ENCODE data around the gene DPYSL5. TPM values are rescaled to one million over a fixed set of nuclear protein-coding genes. Genes with fewer than 3 reads are reported as not detected.
A peak's percentile ranks its signal among the peaks of the same experiment; 100 is the strongest.

The DPYSL5 gene
- total RNA-seq, 1 donor from 2014 or later: 313 TPM

- Mint-ChIP-seq H3K4me1 (ENCODE audit: low read depth, unreplicated experiment) (peaks cover 36% of the 10 kb centered on the region), H3K36me3 (ENCODE audit: unreplicated experiment) (peaks cover 7% of the 10 kb centered on the region), H3K27me3 (ENCODE audit: unreplicated experiment) (peaks cover 5% of the 10 kb centered on the region), H3K4me3 (ENCODE audit: unreplicated experiment) (peak within 1 kb of the TSS; percentile 96), H3K27ac (ENCODE audit: unreplicated experiment) (peak within 1 kb of the TSS; percentile 62), H3K9me3 (ENCODE audit: unreplicated experiment) (peaks cover 10% of the 10 kb centered on the region)
- DNase-seq: peak; percentile 97
- TF ChIP-seq CTCF (IDR thresholded peaks at IDR 0.05; ENCODE audit: partially characterized antibody, unreplicated experiment): no peak
These were observed 122.5 kb downstream of the DPYSL5 start, which contains the start of gene MAPRE3 for GRCh38 chr2:26970244-26970927. Gene MAPRE3, plus strand, starts transcription at chr2:26970637. Its CDS starts 51,582 bp downstream, at chr2:27022219.

- peaks cover 41% of the 10 kb centered on the region for H3K4me1 Mint-ChIP-seq (ENCODE audit: low read depth, unreplicated experiment)
- peaks cover 7% of the 10 kb centered on the region for H3K36me3 Mint-ChIP-seq (ENCODE audit: unreplicated experiment)
- H3K27me3 Mint-ChIP-seq (ENCODE audit: unreplicated experiment): peaks cover 4% of the 10 kb centered on the region
- peak overlapping the region; percentile 96 for H3K4me3 Mint-ChIP-seq (ENCODE audit: unreplicated experiment)
- DNase-seq: peak; percentile 32
- peaks cover 10% of the 10 kb centered on the region for H3K9me3 Mint-ChIP-seq (ENCODE audit: unreplicated experiment)
- H3K27ac Mint-ChIP-seq (ENCODE audit: unreplicated experiment): peak overlapping the region; percentile 62
- TF ChIP-seq CTCF (IDR thresholded peaks at IDR 0.05; ENCODE audit: partially characterized antibody, unreplicated experiment): no peak
These were observed 123.1 kb downstream of the DPYSL5 start for GRCh38 chr2:26970928-26971627.

- no peak for DNase-seq
- no peak for TF ChIP-seq CTCF (IDR thresholded peaks at IDR 0.05; ENCODE audit: partially characterized antibody, unreplicated experiment)
- H3K27me3 Mint-ChIP-seq (ENCODE audit: unreplicated experiment): peaks cover 2% of the 10 kb centered on the region
- no peak overlapping the region for H3K27ac Mint-ChIP-seq (ENCODE audit: unreplicated experiment)
- peak overlapping the region; percentile 96 for H3K4me3 Mint-ChIP-seq (ENCODE audit: unreplicated experiment)
- H3K9me3 Mint-ChIP-seq (ENCODE audit: unreplicated experiment): peaks cover 6% of the 10 kb centered on the region
- peaks cover 41% of the 10 kb centered on the region for H3K4me1 Mint-ChIP-seq (ENCODE audit: low read depth, unreplicated experiment)
- peaks cover 7% of the 10 kb centered on the region for H3K36me3 Mint-ChIP-seq (ENCODE audit: unreplicated experiment)
These were observed 124.2 kb downstream of the DPYSL5 start for GRCh38 chr2:26971911-26972786.

DNA sequence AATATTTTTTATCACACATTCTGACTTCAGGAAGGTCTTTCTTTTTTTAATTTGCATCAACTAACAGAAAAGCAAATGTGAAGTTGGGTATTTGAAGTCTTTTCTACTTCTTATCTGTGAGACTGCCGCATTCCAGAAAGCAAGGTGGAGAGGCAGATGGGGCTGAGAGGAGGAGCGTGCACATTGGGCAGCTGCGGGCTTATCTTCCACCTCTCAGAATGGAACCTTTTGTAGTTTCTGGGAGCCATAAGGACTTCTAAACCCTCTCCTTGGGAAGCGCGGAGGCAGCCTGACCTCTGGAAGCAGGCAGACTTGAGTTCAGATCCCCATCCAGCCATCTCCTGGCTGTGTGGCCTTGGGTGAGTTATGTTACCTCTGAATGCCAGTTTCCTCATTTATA, 126.4 kb downstream of the DPYSL5 start:
- H3K4me1 Mint-ChIP-seq (ENCODE audit: low read depth, unreplicated experiment): peaks cover 39% of the 10 kb centered on the region
- no peak overlapping the region for H3K4me3 Mint-ChIP-seq (ENCODE audit: unreplicated experiment)
- DNase-seq: no peak
- TF ChIP-seq CTCF (IDR thresholded peaks at IDR 0.05; ENCODE audit: partially characterized antibody, unreplicated experiment): no peak
- H3K27me3 Mint-ChIP-seq (ENCODE audit: unreplicated experiment): peaks cover 5% of the 10 kb centered on the region
- H3K36me3 Mint-ChIP-seq (ENCODE audit: unreplicated experiment): peaks cover 2% of the 10 kb centered on the region
- no peak overlapping the region for H3K27ac Mint-ChIP-seq (ENCODE audit: unreplicated experiment)
- peaks cover 3% of the 10 kb centered on the region for H3K9me3 Mint-ChIP-seq (ENCODE audit: unreplicated experiment)
